ENCODE results near the gene METTL16. TPM values are rescaled to one million over a fixed set of nuclear protein-coding genes. Genes with fewer than 3 reads are reported as not detected.
"Not testable (repeated sequence)": the region's sequence is repeated elsewhere in the genome, so short reads cannot be mapped to it uniquely, and the experiment has no call there.

METTL16 gene
- total RNA-seq, 6 experiments from 2014 or later = 21.7 to 25.7 (median 24.1) TPM

DNA sequence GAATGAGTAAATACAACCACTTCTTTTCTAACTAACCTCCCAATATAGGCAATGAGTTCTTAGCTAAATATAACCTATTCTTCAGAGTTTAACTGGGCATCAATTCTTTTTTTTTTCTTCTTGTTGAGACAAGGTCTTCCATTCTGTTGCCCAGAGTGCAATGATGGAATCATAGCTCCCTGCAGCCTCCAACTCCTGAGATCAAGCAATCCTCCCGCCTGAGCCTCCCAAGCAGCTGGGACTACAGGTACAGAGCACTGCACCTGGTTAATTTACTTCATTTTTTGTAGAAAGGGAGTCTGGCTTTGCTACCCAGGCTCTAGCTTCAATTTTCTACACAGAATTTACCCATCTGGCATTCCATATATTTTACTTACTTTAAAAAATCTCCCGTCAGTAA, 1.1 kb downstream of the METTL16 start:
- TF ChIP-seq, protein P1, sequence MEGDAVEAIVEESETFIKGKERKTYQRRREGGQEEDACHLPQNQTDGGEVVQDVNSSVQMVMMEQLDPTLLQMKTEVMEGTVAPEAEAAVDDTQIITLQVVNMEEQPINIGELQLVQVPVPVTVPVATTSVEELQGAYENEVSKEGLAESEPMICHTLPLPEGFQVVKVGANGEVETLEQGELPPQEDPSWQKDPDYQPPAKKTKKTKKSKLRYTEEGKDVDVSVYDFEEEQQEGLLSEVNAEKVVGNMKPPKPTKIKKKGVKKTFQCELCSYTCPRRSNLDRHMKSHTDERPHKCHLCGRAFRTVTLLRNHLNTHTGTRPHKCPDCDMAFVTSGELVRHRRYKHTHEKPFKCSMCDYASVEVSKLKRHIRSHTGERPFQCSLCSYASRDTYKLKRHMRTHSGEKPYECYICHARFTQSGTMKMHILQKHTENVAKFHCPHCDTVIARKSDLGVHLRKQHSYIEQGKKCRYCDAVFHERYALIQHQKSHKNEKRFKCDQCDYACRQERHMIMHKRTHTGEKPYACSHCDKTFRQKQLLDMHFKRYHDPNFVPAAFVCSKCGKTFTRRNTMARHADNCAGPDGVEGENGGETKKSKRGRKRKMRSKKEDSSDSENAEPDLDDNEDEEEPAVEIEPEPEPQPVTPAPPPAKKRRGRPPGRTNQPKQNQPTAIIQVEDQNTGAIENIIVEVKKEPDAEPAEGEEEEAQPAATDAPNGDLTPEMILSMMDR (IDR thresholded peaks at IDR 0.05) = no peak
- no peaks in the 10 kb centered on the region for H3K9me3 Mint-ChIP-seq
- H3K4me1 Mint-ChIP-seq (ENCODE audit: low read depth) = peaks cover 14% of the 10 kb centered on the region
- no peak overlapping the region for H3K27ac Mint-ChIP-seq
- DNase-seq = no peak
- no peak overlapping the region for H3K4me3 Mint-ChIP-seq
- no peaks in the 10 kb centered on the region for H3K27me3 Mint-ChIP-seq (ENCODE audit: insufficient read depth)
- H3K36me3 Mint-ChIP-seq (ENCODE audit: low read depth) = peaks cover 12% of the 10 kb centered on the region

DNA sequence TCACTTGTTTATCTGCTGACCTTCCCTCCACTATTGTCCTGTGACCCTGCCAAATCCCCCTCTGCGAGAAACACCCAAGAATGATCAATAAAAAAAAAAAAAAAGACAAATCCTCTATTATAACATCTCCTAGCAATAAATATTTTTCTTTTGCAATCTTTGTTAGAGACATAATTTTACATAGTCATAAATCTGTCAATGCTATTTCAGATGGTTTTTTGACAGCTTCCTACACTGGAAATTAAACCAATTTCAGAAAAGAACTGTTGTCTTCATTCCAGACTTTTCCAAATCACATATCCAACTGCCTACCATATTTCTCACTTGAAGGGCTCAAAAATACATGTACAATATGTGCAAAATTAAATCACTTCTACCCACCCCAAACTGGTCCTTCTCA, 3.7 kb downstream of the METTL16 start:
- TF ChIP-seq, protein P1 (IDR thresholded peaks at IDR 0.05) = no peak
- no peak for DNase-seq
- Mint-ChIP-seq H3K4me1 (ENCODE audit: low read depth) (peaks cover 16% of the 10 kb centered on the region), H3K27me3 (ENCODE audit: insufficient read depth) (no peaks in the 10 kb centered on the region), H3K4me3 (no peak overlapping the region), H3K9me3 (no peaks in the 10 kb centered on the region), H3K36me3 (ENCODE audit: low read depth) (peaks cover 21% of the 10 kb centered on the region), H3K27ac (no peak overlapping the region)

DNA sequence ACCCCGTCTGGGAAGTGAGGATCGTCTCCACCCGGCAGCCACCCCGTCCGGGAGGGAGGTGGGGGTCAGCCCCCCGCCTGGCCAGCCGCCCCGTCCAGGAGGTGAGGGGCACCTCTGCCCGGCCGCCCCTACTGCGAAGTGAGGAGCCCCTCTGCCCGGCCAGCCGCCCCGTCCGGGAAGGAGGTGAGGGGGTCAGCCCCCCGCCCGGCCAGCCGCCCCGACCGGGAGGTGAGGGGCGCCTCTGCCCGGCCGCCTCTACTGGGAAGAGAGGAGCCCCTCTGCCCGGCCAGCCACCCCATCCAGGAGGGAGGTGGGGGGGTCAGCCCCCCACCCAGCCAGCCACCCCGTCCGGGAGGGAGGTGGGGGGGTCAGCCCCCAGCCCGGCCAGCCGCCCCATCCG, 4.7 kb downstream of the METTL16 start:
- DNase-seq; H3K4me3 Mint-ChIP-seq; H3K9me3 Mint-ChIP-seq; H3K27me3 Mint-ChIP-seq (ENCODE audit: insufficient read depth); H3K27ac Mint-ChIP-seq: not testable (repeated sequence)
- peaks cover 27% of the 10 kb centered on the region for H3K36me3 Mint-ChIP-seq (ENCODE audit: low read depth)
- peaks cover 21% of the 10 kb centered on the region for H3K4me1 Mint-ChIP-seq (ENCODE audit: low read depth)

DNA sequence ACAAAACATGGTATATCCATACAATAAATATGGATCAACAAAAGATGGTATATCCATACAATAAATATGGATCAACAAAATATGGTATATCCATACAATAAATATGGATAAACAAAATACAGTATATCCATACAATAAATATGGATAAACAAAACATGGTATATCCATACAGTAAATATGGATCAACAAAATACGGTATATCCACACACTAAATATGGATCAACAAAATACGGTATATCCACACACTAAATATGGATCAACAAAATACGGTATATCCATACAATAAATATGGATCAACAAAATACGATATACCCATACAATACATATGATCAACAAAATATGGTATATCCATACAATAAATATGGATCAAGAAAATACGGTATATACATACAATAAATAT, 8.1 kb downstream of the METTL16 start:
- no peaks in the 10 kb centered on the region for H3K27me3 Mint-ChIP-seq (ENCODE audit: insufficient read depth)
- no peak overlapping the region for H3K4me3 Mint-ChIP-seq
- peaks cover 34% of the 10 kb centered on the region for H3K36me3 Mint-ChIP-seq (ENCODE audit: low read depth)
- H3K9me3 Mint-ChIP-seq = no peaks in the 10 kb centered on the region
- DNase-seq = no peak
- TF ChIP-seq, protein P1 (IDR thresholded peaks at IDR 0.05) = no peak
- H3K27ac Mint-ChIP-seq = no peak overlapping the region
- H3K4me1 Mint-ChIP-seq (ENCODE audit: low read depth) = peaks cover 25% of the 10 kb centered on the region

DNA sequence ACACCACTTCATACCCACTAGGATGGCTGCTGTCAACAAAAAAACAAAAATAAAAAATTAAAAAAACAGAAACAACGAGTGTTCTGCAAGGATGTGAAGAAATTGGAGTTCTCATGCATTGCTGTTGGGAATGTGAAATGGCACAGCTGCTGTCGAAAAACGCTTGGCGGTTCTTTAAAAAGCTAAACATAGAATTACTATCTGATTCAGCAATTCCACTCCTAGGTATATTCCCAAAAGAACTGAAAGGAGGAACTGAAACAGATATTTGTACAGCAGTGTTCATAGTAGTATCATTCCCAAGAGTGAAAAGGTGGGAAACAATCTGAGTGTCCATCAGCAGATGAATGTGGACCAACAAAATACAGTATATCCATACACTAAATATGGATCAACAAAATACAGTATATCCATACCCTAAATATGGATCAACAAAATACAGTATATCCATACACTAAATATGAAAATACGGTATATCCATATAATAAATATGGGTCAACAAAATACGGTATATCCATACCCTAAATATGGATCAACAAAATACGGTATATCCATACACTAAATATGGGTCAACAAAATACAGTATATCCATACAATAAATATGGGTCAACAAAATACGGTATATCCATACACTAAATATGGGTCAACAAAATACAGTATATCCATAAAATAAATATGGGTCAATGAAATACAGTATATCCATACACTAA, 8.7 kb downstream of the METTL16 start:
- Mint-ChIP-seq H3K27ac (no peak overlapping the region), H3K36me3 (ENCODE audit: low read depth) (peaks cover 29% of the 10 kb centered on the region), H3K4me3 (no peak overlapping the region), H3K9me3 (no peaks in the 10 kb centered on the region), H3K27me3 (ENCODE audit: insufficient read depth) (no peaks in the 10 kb centered on the region), H3K4me1 (ENCODE audit: low read depth) (peaks cover 20% of the 10 kb centered on the region; the same call in 1 of the 2 replicates)
- no peak for DNase-seq
- TF ChIP-seq, protein P1 (IDR thresholded peaks at IDR 0.05) = no peak

DNA sequence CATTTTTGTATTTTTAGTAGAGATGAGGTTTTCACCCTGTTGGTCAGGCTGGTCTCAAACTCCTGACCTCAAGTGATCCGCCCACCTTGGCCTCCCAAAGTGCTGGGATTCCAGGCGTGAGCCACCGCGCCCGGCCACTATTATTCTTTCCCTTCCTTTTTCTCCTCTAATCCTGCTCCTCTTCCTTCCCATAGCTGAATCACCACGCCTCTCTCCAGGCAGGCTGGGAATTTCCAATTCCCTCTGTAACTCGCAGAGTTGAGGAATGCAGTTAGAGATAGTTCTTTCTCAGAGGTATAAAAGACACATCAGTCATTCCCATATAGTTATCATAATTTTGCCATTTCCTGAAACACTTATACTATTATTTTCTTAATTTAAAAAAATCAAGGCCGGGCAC, 11.2 kb downstream of the METTL16 start:
- Mint-ChIP-seq H3K27ac (no peak overlapping the region), H3K4me1 (ENCODE audit: low read depth) (peaks cover 15% of the 10 kb centered on the region; the same call in 1 of the 2 replicates), H3K27me3 (ENCODE audit: insufficient read depth) (no peaks in the 10 kb centered on the region; the same call in 1 of the 2 replicates), H3K9me3 (no peaks in the 10 kb centered on the region), H3K36me3 (ENCODE audit: low read depth) (peaks cover 26% of the 10 kb centered on the region), H3K4me3 (no peak overlapping the region)
- DNase-seq = no peak
- TF ChIP-seq, protein P1 (IDR thresholded peaks at IDR 0.05) = no peak

DNA sequence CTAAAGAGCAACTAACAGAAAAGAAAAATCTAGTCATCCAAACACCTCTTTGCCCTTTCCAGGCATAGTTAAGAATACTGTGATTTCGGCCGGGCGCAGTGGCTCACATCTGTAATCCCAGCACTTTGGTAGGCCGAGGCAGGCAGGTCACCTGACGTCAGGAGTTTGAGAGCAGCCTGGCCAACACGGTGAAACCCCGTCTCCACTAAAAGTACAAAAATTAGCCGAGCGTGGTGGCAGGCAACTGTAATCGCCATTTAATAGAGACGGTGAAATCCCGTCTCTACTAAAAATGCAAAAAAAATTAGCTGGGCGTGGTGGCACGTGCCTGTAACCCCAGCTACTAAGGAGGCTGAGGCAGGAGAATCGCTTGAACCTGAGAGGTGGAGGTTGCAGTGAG, 22.4 kb downstream of the METTL16 start:
- not testable (repeated sequence) for H3K27ac Mint-ChIP-seq; H3K4me3 Mint-ChIP-seq; DNase-seq; H3K9me3 Mint-ChIP-seq; H3K27me3 Mint-ChIP-seq (ENCODE audit: insufficient read depth); H3K36me3 Mint-ChIP-seq (ENCODE audit: low read depth)
- H3K4me1 Mint-ChIP-seq (ENCODE audit: low read depth) = peaks cover 22% of the 10 kb centered on the region

Data from HFFc6 (cell line).